Mucosa of descending colon (tissue), 3 donors: ENCODE measurements around the gene BHLHE41. TPM values are rescaled to one million over a fixed set of nuclear protein-coding genes. Genes with fewer than 3 reads are reported as not detected.

ENCODE experiments used
- ATAC-seq: fragments of 200-7000 bp; cut with Tn5 transposase; one replicate; pipeline ENCODE4 v1.9.1; 2020; ENCODE audit warnings: mild to moderate bottlenecking, moderate library complexity
- DNase-seq, 3 donors: peaks; one replicate each; pipeline ENCODE4 v3.0.0-alpha.2; 2020
- H3K36me3 ChIP-seq: fragments of 200-600 bp; one replicate; pipeline ENCODE4 v1.8.0; 2021; ENCODE audit warnings: low read depth, mild to moderate bottlenecking
- H3K4me1 ChIP-seq: fragments of 200-600 bp; one replicate; pipeline ENCODE4 v1.8.0; 2021; ENCODE audit warnings: low read depth, mild to moderate bottlenecking
- H3K4me3 ChIP-seq: fragments of 200-600 bp; one replicate; pipeline ENCODE4 v1.8.0; 2021; ENCODE audit warnings: mild to moderate bottlenecking
- H3K9me3 ChIP-seq: fragments of 200-600 bp; one replicate; pipeline ENCODE4 v1.8.0; 2021; ENCODE audit warnings: mild to moderate bottlenecking
- intact Hi-C, 2 donors: fragments of 100-400 bp; cut with DNase I in 1 of 2; cut with micrococcal nuclease in 1 of 2; formaldehyde crosslinking; loops; one replicate each; pipeline versions ENCODE4 v1.11.0 to v1.11.1; 2022; cut with DNase I, micrococcal nuclease
- total RNA-seq, 3 donors: library from RNA; stranded (reverse); fragmentation: NEBNext Ultra II Directional in 2 of 3; extraction: Animal tissue kit (Norgen Biotek cat#: 25700) in 2 of 3; gene quantifications; one replicate each; pipeline versions ENCODE4 v1.2.1 to v1.2.4, GENCODE V29; 2021 to 2023
- TF ChIP-seq, protein P1 (sequence below): fragments of 200-600 bp; IDR thresholded peaks from one replicate; pipeline ENCODE4 v1.8.0; 2022; ENCODE audit warnings: antibody characterized with exemption, mild to moderate bottlenecking
- donor health status: DM: no; HTN: no; CAD: no; lungs with moderate emphysema.
- donor health status: DM: no; HTN: no; CAD: no.
- donor health status: DM: no; HTN: yes; CAD: no.

BHLHE41 gene
- total RNA-seq, 3 donors from 2014 or later: 41.0 to 91.9 (median 43.0) TPM

DNA sequence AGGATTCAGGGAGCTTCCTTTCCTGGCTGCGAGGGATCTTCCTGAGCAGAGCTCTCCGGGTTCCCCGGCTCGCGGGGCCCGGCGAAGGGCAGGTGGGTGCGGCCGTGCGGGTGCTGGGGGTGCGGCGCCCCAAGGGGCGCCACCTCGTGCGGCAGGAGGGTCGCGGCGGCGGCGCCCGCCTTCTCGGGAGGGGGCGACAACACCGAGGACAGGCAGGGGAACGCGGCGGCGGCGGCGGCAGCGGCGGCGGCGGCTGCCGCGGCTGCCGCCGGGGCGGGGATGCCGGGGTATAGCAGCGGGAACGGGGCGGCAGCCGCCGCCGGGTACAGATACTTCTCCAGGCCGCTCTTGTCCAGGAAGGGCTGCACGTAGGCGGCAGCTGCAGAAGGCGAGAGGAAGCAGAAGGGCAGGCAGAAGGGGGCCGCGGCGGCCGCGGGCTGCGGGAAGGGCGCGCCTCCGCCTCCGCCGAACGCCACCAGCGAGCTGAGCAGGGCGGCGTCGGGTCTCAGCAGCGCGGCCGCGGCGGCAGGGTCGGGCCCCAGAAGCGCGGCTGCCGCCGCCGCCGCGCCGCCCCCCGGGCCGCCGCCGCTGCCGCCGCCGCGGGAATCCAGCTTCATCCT, 2.7 kb downstream of the BHLHE41 start:
- ATAC-seq (peak; percentile 0), DNase-seq (peak; percentile 30 to 67 (median 58))
- Histone ChIP-seq H3K4me3 (peak overlapping the region; percentile 17), H3K36me3 (no peaks in the 10 kb centered on the region), H3K9me3 (no peaks in the 10 kb centered on the region), H3K4me1 (peaks cover 21% of the 10 kb centered on the region)
- intact Hi-C loops: loop anchor here in 1 of 2 donors (5.0 kb wide), 1 partner anchor 165 kb away; the partner anchor contains the start of gene RASSF8
- TF ChIP-seq, protein P1, sequence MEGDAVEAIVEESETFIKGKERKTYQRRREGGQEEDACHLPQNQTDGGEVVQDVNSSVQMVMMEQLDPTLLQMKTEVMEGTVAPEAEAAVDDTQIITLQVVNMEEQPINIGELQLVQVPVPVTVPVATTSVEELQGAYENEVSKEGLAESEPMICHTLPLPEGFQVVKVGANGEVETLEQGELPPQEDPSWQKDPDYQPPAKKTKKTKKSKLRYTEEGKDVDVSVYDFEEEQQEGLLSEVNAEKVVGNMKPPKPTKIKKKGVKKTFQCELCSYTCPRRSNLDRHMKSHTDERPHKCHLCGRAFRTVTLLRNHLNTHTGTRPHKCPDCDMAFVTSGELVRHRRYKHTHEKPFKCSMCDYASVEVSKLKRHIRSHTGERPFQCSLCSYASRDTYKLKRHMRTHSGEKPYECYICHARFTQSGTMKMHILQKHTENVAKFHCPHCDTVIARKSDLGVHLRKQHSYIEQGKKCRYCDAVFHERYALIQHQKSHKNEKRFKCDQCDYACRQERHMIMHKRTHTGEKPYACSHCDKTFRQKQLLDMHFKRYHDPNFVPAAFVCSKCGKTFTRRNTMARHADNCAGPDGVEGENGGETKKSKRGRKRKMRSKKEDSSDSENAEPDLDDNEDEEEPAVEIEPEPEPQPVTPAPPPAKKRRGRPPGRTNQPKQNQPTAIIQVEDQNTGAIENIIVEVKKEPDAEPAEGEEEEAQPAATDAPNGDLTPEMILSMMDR: no peak

DNA sequence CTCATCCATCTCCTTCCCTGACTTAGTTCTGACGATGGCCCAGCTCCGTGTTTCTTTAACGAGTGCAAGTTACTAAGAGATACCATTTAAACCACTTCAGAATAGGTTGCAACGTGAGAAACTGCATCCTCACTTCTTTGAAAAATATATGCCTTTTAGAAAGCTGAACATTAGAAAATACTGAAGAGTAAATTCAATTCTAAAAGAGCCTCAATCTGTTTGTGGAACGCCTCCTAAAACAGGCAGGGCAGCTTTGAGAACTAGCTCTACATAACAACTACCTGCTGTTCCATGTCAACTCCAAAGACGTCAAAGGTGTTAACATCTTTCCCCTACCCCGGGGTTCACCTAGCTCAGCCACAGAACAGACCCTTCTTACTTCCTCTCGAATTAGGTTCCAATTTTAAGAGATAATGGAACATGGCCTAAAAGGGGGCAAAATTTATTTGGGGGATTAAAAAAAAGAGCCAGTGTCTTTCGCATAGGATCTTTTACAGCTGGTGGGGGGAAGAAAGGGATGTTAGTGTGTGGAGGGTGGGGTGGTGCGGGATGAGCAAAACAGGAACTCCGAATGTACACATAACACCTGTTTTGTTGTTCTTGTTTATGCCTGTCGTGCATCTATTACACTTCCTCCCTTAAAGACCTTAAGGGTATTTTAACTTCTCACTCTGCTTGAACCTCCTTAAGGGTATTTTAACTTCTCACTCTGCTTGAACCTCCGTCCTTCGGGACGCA, 3.3 kb downstream of the BHLHE41 start:
- Histone ChIP-seq H3K9me3 (no peaks in the 10 kb centered on the region), H3K4me3 (no peak overlapping the region), H3K36me3 (no peaks in the 10 kb centered on the region), H3K4me1 (peaks cover 16% of the 10 kb centered on the region)
- ATAC-seq (no peak), DNase-seq (no peak)
- intact Hi-C loops: loop anchor here in 1 of 2 donors (5.0 kb wide), 1 partner anchor 164 kb away; the partner anchor contains the start of gene RASSF8
- TF ChIP-seq, protein P1: no peak

DNA sequence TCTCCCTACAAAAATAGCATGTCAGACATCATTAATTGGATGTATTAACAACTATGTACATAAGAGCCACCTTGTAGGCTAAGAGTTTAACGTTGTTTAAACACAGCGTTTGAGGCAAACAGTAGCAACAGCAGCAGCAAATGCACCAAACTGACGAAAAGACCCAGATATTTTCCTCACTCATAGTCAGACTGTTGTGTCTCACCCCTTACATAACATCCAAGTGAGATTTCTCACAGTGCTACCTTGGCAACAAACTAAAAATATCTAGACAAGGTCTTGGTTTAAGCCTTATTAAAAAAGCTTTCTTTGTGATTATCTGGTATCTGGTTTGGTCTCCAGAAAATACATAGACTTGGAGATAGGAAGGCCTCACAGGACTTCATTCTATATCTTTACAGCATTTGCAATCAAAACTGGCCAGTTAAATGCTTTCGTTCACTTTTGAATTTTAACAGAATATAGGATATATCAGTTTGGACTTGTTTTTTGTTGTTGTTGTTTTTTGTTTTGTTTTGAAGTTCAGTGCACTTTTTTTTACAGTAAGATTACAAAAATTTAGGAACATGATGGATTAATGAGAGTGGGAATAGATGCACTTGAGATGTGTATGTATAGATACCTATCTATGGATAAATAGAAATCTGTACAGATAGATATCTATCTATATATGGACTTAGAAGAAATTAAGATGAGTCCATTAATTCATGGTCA, 4.1 kb downstream of the BHLHE41 start:
- intact Hi-C loops: loop anchor here in 1 of 2 donors (5.0 kb wide), 1 partner anchor 163 kb away; the partner anchor contains the start of gene RASSF8
- Histone ChIP-seq H3K4me1 (peaks cover 11% of the 10 kb centered on the region), H3K4me3 (no peak overlapping the region), H3K9me3 (no peaks in the 10 kb centered on the region), H3K36me3 (no peaks in the 10 kb centered on the region)
- TF ChIP-seq, protein P1: no peak
- ATAC-seq: no peak
- no peak for DNase-seq

DNA sequence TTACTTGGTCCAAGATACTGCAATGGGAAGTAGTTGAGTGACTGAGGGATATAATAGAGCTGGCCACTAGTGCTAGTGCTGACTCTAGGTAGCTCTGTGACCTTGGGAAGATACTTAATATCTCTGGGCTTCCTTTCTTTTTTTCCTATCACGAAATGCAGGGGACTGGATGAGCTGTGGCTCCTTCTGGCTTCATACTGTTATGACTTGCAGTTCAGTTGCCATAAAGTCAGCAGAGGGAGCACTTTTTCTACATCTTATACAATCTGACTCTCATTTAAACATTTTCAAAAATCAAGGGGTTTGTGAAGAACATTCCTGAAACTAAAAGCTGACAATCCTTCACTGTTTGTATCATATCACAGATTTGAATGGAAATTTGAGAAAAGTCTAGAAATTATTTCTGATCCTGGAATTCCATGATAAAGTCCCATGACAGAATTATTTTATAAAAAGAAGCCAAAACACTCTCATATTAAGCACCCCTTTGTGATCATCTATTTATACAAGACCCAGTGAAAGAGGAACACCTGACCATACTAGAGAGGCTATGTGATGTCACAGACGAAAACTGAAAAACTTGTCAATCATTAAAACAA, 5.3 kb downstream of the BHLHE41 start:
- ATAC-seq (no peak), DNase-seq (peak in 1 of 3 donors; percentile 67)
- intact Hi-C loops: no loop called here

DNA sequence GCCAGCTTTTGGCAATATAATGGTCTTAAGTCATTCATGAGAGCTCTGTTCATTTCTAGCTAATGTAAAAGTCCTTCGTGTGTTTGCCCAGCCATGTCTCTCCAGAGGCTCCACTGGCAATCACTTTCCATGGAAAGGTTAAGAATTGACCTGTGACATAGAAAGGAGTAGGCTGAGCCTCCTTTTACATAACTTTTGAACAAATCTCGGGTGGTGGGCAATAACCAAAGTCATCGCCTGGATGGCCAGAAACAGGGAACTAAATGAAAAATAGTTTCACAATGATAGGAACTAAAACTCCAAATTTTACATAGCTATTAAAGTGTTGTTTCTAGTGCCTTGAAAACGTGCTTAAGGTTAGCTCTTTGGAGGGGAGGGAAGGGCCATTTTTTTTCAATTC, 6.5 kb downstream of the BHLHE41 start:
- Histone ChIP-seq H3K4me1 (peaks cover 16% of the 10 kb centered on the region), H3K9me3 (no peaks in the 10 kb centered on the region), H3K36me3 (no peaks in the 10 kb centered on the region), H3K4me3 (no peak overlapping the region)
- TF ChIP-seq, protein P1: no peak
- no peak for DNase-seq
- intact Hi-C loops: no loop called here
- ATAC-seq: no peak

More for the DNA sequence above, 5.3 kb downstream of the BHLHE41 start:
- Histone ChIP-seq H3K36me3 (no peaks in the 10 kb centered on the region), H3K9me3 (no peaks in the 10 kb centered on the region), H3K4me1 (peaks cover 16% of the 10 kb centered on the region), H3K4me3 (no peak overlapping the region)
- TF ChIP-seq, protein P1: peak; percentile 7
